ENCODE data around the gene CD70.
"Not testable (repeated sequence)": the region's sequence is repeated elsewhere in the genome, so short reads cannot be mapped to it uniquely, and the experiment has no call there.

Gene CD70

GRCh38 chr19:6597471-6598253 is 6.7 kb upstream of the CD70 start:
- H3K4me3 ChIP-seq (ENCODE audit: low read depth, low read length); H3K9ac ChIP-seq (ENCODE audit: low read depth, low read length); H3K4me1 ChIP-seq (ENCODE audit: control insufficient read depth, insufficient read depth, low read length); H3K36me3 ChIP-seq (ENCODE audit: control insufficient read depth, insufficient read depth, low read length); H3K27ac ChIP-seq (ENCODE audit: low read depth, low read length); H3K27me3 ChIP-seq (ENCODE audit: control insufficient read depth, insufficient read depth, low read length): not testable (repeated sequence)
- peaks cover 26% of the 10 kb centered on the region for H3K9me3 ChIP-seq (ENCODE audit: control insufficient read depth, insufficient read depth, low read length)

DNA sequence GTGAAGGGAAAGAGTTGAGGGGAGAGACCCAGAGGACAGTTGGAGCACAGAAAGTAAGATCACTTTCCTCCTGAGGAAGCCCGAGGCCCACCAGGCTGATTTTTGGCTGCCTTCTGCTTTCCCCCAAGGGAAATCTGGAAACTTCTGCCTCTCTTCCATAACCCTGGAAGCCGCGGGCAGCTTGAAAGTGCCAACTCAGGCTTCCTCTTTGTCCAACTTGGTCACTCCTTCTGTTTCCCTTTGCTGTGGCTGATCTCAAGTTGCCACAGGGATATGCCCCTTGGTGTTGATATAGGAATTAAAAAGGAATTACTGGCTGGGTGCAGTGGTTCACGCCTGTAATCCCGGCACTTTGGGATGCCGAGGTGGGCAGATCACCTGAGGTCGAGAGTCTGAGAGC is 5.7 kb upstream of the CD70 start:
- Histone ChIP-seq H3K4me1 (ENCODE audit: control insufficient read depth, insufficient read depth, low read length) (no peaks in the 10 kb centered on the region), H3K27ac (ENCODE audit: low read depth, low read length) (no peak overlapping the region), H3K4me3 (ENCODE audit: low read depth, low read length) (no peak overlapping the region), H3K9ac (ENCODE audit: low read depth, low read length) (no peak overlapping the region), H3K9me3 (ENCODE audit: control insufficient read depth, insufficient read depth, low read length) (peaks cover 26% of the 10 kb centered on the region), H3K27me3 (ENCODE audit: control insufficient read depth, insufficient read depth, low read length) (peaks cover 14% of the 10 kb centered on the region), H3K36me3 (ENCODE audit: control insufficient read depth, insufficient read depth, low read length) (no peaks in the 10 kb centered on the region)

DNA sequence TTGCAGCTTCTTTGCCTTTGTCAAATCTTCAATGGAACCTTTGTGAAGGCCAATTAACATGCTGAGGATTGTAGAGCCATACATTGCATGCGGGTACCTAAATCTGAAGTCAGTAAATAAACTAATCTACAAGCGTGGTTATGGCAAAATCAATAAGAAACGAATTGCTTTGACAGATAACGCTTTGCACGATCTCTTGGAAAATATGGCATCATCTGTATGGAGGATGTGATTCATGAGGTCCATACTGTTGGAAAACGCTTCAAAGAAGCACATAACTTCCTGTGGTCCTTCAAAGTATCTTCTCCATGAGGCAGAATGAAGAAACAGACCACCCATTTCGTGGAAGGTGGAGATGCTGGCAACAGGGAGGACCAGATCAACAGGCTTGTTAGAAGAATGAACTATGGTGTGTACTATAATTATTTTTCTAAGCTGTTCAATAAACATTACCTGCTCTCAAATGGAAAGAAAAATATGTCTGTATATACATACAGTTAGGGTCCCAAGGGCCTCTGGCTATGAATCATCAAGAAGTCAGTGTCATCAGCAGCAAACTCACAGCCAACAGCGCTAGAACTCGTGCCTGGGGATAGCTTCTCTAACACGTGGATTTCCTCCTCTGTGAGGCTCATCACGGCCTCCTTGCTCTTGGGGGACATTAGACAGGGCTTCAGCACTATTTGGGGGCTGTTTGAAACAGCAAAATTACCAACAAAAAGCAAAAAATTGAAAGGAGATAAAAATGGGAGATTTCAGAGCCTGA is 2.9 kb upstream of the CD70 start:
- peaks cover 42% of the 10 kb centered on the region for H3K27me3 ChIP-seq (ENCODE audit: control insufficient read depth, insufficient read depth, low read length)
- peaks cover 9% of the 10 kb centered on the region; the same call in 1 of the 2 replicates for H3K4me1 ChIP-seq (ENCODE audit: control insufficient read depth, insufficient read depth, low read length)
- H3K36me3 ChIP-seq (ENCODE audit: control insufficient read depth, insufficient read depth, low read length) = no peaks in the 10 kb centered on the region
- no peak overlapping the region for H3K9ac ChIP-seq (ENCODE audit: low read depth, low read length)
- no peak overlapping the region for H3K27ac ChIP-seq (ENCODE audit: low read depth, low read length)
- peaks cover 24% of the 10 kb centered on the region for H3K9me3 ChIP-seq (ENCODE audit: control insufficient read depth, insufficient read depth, low read length)
- H3K4me3 ChIP-seq (ENCODE audit: low read depth, low read length) = no peak overlapping the region

DNA sequence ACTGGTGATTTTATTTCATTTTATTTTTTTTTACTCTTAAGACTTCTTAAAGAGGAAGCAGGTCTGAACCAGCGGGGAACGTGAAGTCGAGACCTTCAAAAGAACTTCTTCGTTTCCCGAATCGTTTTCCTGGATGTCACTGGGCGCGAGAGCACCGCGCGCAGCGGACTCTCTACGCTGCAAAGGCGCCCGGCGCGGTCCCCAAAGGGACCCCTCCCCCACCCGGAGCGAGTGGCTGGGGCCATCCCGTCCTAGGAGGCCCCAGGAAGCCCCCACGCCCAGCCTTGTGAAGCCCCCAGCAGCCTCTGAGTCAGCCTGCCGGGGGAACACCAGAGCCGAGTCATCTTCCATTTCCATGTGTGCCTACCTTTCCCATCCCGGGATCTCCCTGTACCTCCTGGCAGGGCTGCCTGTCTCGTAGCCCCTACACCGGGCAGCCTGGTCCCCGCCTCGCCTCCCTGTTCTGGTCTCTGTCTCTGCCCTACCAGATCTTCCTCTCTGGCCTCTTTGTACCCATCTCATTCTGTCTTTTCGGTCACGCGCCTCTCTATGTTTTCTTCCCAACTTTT is 608 bp downstream of the CD70 start:
- no peaks in the 10 kb centered on the region for H3K36me3 ChIP-seq (ENCODE audit: control insufficient read depth, insufficient read depth, low read length)
- H3K27ac ChIP-seq (ENCODE audit: low read depth, low read length) = no peak overlapping the region
- H3K27me3 ChIP-seq (ENCODE audit: control insufficient read depth, insufficient read depth, low read length) = peaks cover 77% of the 10 kb centered on the region
- H3K9me3 ChIP-seq (ENCODE audit: control insufficient read depth, insufficient read depth, low read length) = peaks cover 5% of the 10 kb centered on the region; the same call in 1 of the 2 replicates
- H3K9ac ChIP-seq (ENCODE audit: low read depth, low read length) = no peak overlapping the region
- H3K4me1 ChIP-seq (ENCODE audit: control insufficient read depth, insufficient read depth, low read length) = peaks cover 11% of the 10 kb centered on the region; the same call in 1 of the 2 replicates
- peak overlapping the region; percentile 61 for H3K4me3 ChIP-seq (ENCODE audit: low read depth, low read length)

DNA sequence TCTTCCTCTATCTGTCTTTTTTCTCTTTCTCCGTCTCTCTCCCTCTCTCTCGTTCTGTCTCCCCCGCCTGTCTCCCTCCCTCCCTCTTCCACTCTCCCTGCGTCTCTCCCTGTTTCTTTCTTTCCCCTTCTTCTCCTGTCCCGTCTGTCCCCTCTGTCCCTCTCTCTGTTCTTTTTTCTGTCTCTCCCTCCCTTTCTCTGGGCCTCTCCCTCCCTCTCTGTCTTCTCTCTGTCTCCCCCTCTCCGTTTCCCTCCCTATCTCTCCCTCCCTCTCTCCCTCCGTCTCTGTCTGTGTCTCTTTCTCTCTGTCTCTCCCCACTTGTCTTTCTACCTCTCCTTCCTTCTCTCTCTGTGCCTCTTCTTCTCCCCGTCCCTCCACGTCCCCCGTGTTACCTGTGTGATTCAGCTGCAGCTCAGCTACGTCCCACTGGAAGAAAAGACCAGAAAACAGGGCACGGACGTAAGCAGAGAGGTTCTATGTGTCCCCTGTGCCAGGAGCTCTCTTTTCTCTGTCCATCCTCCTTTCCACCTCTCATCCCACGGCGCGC is 1.2 kb downstream of the CD70 start:
- Histone ChIP-seq H3K4me1 (ENCODE audit: control insufficient read depth, insufficient read depth, low read length) (peaks cover 11% of the 10 kb centered on the region; the same call in 1 of the 2 replicates), H3K36me3 (ENCODE audit: control insufficient read depth, insufficient read depth, low read length) (no peaks in the 10 kb centered on the region), H3K27ac (ENCODE audit: low read depth, low read length) (no peak overlapping the region), H3K27me3 (ENCODE audit: control insufficient read depth, insufficient read depth, low read length) (peaks cover 80% of the 10 kb centered on the region), H3K9ac (ENCODE audit: low read depth, low read length) (no peak overlapping the region), H3K9me3 (ENCODE audit: control insufficient read depth, insufficient read depth, low read length) (peaks cover 5% of the 10 kb centered on the region; the same call in 1 of the 2 replicates), H3K4me3 (ENCODE audit: low read depth, low read length) (peak overlapping the region; percentile 61)

DNA sequence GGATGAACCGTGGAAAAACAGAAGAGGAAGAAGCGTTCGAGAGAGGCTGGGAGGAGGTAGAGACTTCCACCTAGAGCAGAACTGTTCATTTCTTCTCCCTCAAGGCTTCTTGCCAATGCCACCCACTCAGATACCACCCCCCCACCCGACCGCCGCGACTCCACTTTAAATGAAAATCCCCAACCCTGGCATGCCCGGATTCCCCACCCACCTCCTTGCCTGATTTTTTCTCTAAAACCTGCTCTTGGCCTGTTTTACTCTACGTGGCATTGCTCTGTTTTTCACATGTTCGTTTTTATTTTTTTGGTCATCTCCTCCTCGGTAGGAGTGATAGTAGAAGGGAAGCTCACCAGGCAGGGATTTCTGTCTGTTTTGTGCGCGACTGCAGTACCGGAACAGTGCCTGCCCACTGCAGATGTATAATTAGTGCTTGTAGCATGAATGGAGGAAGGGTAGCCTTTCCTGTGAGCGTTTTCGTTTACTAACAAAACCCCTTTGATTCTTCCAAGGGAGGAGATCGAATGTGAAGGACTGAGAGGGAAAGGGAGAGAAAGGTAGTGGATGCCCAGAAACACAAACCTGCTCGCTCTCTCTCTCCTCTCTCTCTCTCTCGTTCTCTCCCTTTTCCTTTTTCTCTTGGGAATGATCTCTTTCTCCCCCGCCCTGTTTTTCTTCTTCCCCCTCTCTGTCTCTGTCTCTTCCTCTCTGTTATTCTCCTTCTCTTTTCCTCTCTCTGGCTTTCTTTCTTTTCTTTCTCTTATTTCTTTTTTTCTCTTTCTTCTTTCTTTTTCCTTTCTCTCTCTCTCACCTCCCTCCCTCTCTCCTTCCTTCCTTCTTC is 2.2 kb downstream of the CD70 start:
- H3K27ac ChIP-seq (ENCODE audit: low read depth, low read length) = no peak overlapping the region
- peaks cover 78% of the 10 kb centered on the region for H3K27me3 ChIP-seq (ENCODE audit: control insufficient read depth, insufficient read depth, low read length)
- H3K9me3 ChIP-seq (ENCODE audit: control insufficient read depth, insufficient read depth, low read length) = peaks cover 1% of the 10 kb centered on the region; the same call in 1 of the 2 replicates
- H3K36me3 ChIP-seq (ENCODE audit: control insufficient read depth, insufficient read depth, low read length) = no peaks in the 10 kb centered on the region
- H3K9ac ChIP-seq (ENCODE audit: low read depth, low read length) = no peak overlapping the region
- peaks cover 11% of the 10 kb centered on the region; the same call in 1 of the 2 replicates for H3K4me1 ChIP-seq (ENCODE audit: control insufficient read depth, insufficient read depth, low read length)
- H3K4me3 ChIP-seq (ENCODE audit: low read depth, low read length) = no peak overlapping the region

- no peak overlapping the region for H3K9ac ChIP-seq (ENCODE audit: low read depth, low read length)
- H3K4me3 ChIP-seq (ENCODE audit: low read depth, low read length) = no peak overlapping the region
- peaks cover 72% of the 10 kb centered on the region for H3K27me3 ChIP-seq (ENCODE audit: control insufficient read depth, insufficient read depth, low read length)
- peaks cover 11% of the 10 kb centered on the region; the same call in 1 of the 2 replicates for H3K4me1 ChIP-seq (ENCODE audit: control insufficient read depth, insufficient read depth, low read length)
- 0 out of 2 replicates have a peak, but pooled peaks cover 2% of the 10 kb centered on the region for H3K9me3 ChIP-seq (ENCODE audit: control insufficient read depth, insufficient read depth, low read length)
- no peaks in the 10 kb centered on the region for H3K36me3 ChIP-seq (ENCODE audit: control insufficient read depth, insufficient read depth, low read length)
- H3K27ac ChIP-seq (ENCODE audit: low read depth, low read length) = no peak overlapping the region
These were observed 2.9 kb downstream of the CD70 start for GRCh38 chr19:6587998-6588507.

- H3K36me3 ChIP-seq (ENCODE audit: control insufficient read depth, insufficient read depth, low read length) = no peaks in the 10 kb centered on the region
These were observed 3.7 kb downstream of the CD70 start for GRCh38 chr19:6587093-6587820.

DNA sequence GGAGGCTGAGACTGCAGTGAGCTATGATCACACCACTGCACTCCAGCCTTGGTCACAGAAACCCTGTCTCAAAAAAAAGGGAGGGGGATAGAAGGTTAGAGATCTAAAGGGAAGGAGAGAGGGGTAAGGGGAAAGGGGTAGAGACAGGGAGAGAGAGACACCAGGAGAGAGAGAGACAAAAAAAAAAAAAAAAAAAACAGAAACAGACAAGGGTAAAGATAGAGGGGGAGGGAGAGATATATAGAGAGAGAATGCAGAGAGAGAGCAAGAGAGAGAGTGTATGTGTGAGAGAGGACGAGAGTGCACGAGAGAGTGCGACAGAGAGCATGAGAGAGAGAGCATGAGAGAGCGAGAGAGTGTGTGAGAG is 4.2 kb downstream of the CD70 start:
- peaks cover 11% of the 10 kb centered on the region; the same call in 1 of the 2 replicates for H3K4me1 ChIP-seq (ENCODE audit: control insufficient read depth, insufficient read depth, low read length)
- peaks cover 66% of the 10 kb centered on the region for H3K27me3 ChIP-seq (ENCODE audit: control insufficient read depth, insufficient read depth, low read length)
- no peaks in the 10 kb centered on the region for H3K36me3 ChIP-seq (ENCODE audit: control insufficient read depth, insufficient read depth, low read length)
- H3K4me3 ChIP-seq (ENCODE audit: low read depth, low read length) = peak overlapping the region; percentile 48
- H3K9me3 ChIP-seq (ENCODE audit: control insufficient read depth, insufficient read depth, low read length) = 0 out of 2 replicates have a peak, but pooled peaks cover 3% of the 10 kb centered on the region
- no peak overlapping the region for H3K9ac ChIP-seq (ENCODE audit: low read depth, low read length)
- H3K27ac ChIP-seq (ENCODE audit: low read depth, low read length) = no peak overlapping the region

More at GRCh38 chr19:6587093-6587820, 3.7 kb downstream of the CD70 start:
- Histone ChIP-seq H3K9me3 (ENCODE audit: control insufficient read depth, insufficient read depth, low read length) (0 out of 2 replicates have a peak, but pooled peaks cover 3% of the 10 kb centered on the region), H3K27me3 (ENCODE audit: control insufficient read depth, insufficient read depth, low read length) (peaks cover 68% of the 10 kb centered on the region), H3K27ac (ENCODE audit: low read depth, low read length) (no peak overlapping the region), H3K9ac (ENCODE audit: low read depth, low read length) (no peak overlapping the region), H3K4me1 (ENCODE audit: control insufficient read depth, insufficient read depth, low read length) (peaks cover 11% of the 10 kb centered on the region; the same call in 1 of the 2 replicates), H3K4me3 (ENCODE audit: low read depth, low read length) (peak overlapping the region; percentile 48)
